22Rv1 (cell line): Measurements from ENCODE around the gene DPP6.

Source experiments
- ZFX ChIP-seq: fragments of 450-650 bp; IDR thresholded peaks from 2 replicates; pipeline ENCODE4 v1.6.1; 2017; ENCODE audit warnings: antibody characterized with exemption, borderline replicate concordance
- TF ChIP-seq, protein P1 (sequence below): fragments of 450-650 bp; IDR thresholded peaks from 2 replicates; pipeline ENCODE4 v1.5.1; 2017; ENCODE audit warnings: mild to moderate bottlenecking

DNA sequence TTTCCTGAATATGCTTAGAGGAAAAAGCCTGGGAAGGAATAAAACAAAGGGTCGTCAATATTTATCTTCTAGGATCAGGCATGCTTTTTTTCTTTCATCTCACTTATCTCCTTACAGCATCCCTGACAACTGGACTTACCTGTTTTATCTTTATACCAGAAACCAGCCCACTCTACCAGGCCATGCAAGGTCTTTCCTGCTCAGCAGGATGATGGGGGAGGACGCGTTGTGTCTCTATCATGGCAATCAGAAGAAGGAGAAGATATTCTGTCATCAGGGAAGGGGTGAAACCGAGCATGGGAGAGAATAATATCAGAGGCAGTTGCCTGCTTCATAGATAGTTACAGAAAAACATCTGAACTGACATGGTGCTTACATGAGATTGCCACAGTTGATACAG lies 445.6 kb downstream of the DPP6 start:
- TF ChIP-seq, protein P1, sequence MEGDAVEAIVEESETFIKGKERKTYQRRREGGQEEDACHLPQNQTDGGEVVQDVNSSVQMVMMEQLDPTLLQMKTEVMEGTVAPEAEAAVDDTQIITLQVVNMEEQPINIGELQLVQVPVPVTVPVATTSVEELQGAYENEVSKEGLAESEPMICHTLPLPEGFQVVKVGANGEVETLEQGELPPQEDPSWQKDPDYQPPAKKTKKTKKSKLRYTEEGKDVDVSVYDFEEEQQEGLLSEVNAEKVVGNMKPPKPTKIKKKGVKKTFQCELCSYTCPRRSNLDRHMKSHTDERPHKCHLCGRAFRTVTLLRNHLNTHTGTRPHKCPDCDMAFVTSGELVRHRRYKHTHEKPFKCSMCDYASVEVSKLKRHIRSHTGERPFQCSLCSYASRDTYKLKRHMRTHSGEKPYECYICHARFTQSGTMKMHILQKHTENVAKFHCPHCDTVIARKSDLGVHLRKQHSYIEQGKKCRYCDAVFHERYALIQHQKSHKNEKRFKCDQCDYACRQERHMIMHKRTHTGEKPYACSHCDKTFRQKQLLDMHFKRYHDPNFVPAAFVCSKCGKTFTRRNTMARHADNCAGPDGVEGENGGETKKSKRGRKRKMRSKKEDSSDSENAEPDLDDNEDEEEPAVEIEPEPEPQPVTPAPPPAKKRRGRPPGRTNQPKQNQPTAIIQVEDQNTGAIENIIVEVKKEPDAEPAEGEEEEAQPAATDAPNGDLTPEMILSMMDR: no peak
- no peak for TF ChIP-seq ZFX
